NCI-H2196 treated with DMSO at 0.1 percent for 48 hours (cell line): ENCODE measurements around the gene GSTK1.

Source experiments
- DNase-seq: peaks from one replicate; lab custom pipeline; 2025; ENCODE audit not compliant: unreplicated experiment; lab: John Stamatoyannopoulos, UW

Gene GSTK1

GRCh38 chr7:143295870-143296269 lies 32.6 kb downstream of the GSTK1 start:
- DNase-seq, result no peak

GRCh38 chr7:143296686-143297085 lies 33.4 kb downstream of the GSTK1 start:
- no peak for DNase-seq

- no peak for DNase-seq
Measured at GRCh38 chr7:143299346-143299745, 36.1 kb downstream of the GSTK1 start.

DNA sequence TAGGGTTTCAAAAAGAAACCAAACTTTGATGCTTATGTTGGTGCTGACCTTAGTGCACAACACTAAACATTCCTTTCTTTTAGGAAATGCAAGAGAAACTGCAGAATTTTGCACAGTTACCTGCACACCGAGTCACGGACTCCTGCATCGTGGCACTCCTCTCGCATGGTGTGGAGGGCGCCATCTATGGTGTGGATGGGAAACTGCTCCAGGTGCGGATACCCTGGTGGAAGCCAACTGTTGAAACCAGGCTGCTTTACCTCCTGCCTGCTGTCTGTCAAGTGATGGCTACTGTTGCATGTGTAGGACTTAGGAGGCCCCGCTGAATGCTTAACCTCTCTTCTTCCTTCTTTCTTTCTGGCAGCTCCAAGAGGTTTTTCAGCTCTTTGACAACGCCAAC lies 36.6 kb downstream of the GSTK1 start:
- peak; percentile 4 for DNase-seq

GRCh38 chr7:143300959-143301935 lies 38.0 kb downstream of the GSTK1 start:
- no peak for DNase-seq

- no peak for DNase-seq
Measured at GRCh38 chr7:143303733-143304132, 40.5 kb downstream of the GSTK1 start.

DNA sequence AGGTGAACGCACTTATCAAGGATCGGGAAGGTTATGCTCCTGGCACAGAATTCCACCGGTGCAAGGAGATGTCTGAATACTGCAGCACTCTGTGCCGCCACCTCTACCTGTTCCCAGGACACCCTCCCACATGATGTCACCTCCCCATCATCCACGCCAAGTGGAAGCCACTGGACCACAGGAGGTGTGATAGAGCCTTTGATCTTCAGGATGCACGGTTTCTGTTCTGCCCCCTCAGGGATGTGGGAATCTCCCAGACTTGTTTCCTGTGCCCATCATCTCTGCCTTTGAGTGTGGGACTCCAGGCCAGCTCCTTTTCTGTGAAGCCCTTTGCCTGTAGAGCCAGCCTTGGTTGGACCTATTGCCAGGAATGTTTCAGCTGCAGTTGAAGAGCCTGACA lies 41.7 kb downstream of the GSTK1 start:
- no peak for DNase-seq

- peak; percentile 46 for DNase-seq
Measured at GRCh38 chr7:143305423-143306070, 42.3 kb downstream of the GSTK1 start.

DNA sequence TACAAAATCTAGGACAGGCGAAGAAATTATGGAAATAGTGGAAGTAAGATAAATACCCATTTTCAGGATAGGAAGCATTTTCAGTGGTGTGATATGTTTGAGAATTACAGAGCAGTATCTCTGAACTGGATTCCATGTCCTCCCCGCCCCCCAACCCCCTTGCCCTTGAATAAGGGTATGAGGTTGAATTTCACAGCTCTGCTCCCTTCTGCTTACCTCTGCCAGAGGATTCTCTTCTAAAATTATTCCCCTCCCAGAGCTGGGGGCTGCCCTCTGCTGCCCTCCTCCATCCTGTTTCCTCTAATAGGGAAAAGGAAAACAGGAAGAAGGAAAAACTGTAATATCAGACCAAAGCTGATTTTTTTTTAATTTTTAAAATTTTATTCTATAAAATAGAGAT lies 45.4 kb downstream of the GSTK1 start:
- DNase-seq, result no peak

GRCh38 chr7:143314127-143314526 lies 50.9 kb downstream of the GSTK1 start:
- DNase-seq, result no peak

- no peak for DNase-seq
Measured at GRCh38 chr7:143315776-143316175, 52.5 kb downstream of the GSTK1 start, which contains the start of gene CLCN1. TSS of gene CLCN1 (plus strand) at chr7:143316111. CDS start at chr7:143316213, 102 bp downstream.

- no peak for DNase-seq
Measured at GRCh38 chr7:143316492-143316891, 53.3 kb downstream of the GSTK1 start.

DNA sequence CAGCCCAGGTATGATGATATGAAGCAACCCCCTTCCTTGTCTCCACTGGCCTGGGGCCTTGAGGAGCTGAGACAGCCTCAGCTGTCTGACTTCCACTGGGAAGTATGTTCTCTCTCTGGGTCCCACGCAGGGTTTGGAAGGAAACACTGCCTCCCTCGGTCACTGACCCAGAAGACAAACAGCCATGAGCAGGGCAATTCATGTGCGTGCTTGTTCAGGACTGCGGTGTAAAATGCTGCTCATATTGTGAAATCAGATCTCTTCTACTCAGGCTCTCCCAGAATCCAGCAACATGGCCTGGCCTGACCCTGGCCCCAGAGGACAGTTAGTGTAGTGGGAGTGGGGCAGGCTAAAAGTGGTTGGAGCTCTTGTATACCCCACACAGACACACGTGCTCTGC lies 55.4 kb downstream of the GSTK1 start:
- no peak for DNase-seq
